GM12878 (cell line): ENCODE results near the gene OR8G5. TPM values are rescaled to one million over a fixed set of nuclear protein-coding genes. Genes with fewer than 3 reads are reported as not detected.

Experiments used
- ATAC-seq: fragments of 200-7000 bp; cut with Tn5 transposase; 3 replicates; pipeline ENCODE4 v1.9.1; 2020; ENCODE audit warnings: mild to moderate bottlenecking, moderate library complexity
- BruUV-seq: library from RNA; stranded (reverse); fragments of 400-500 nt; replicated peaks from 2 replicates; lab custom pipeline; 2021; lab: Mats Ljungman, UMichigan
- CTCF ChIA-PET: fragments of 300-600 bp; sonication (Branson Sonifier 250); formaldehyde crosslinking; extraction: SDS; loops from one replicate; lab custom pipeline; 2021; ENCODE audit warnings: inconsistent platforms; lab: Yijun Ruan, JAX
- POLR2A ChIA-PET: fragments of 350-600 bp; formaldehyde crosslinking; extraction: SDS; loops from one replicate; lab custom pipeline; 2021; ENCODE audit warnings: inconsistent platforms; lab: Charles Lee
- RAD21 ChIA-PET: fragments of 300-600 bp; sonication (Branson Sonifier 250); formaldehyde crosslinking; loops from one replicate; lab custom pipeline; 2023; ENCODE audit warnings: antibody characterized with exemption; ENCODE audit not compliant: unreplicated experiment; lab: Charles Lee
- SMC1A ChIA-PET: fragments of 300-600 bp; sonication (Branson Sonifier 250); formaldehyde crosslinking; loops from one replicate; lab custom pipeline; 2023; ENCODE audit not compliant: unreplicated experiment, uncharacterized antibody; lab: Charles Lee
- DNase-seq: peaks from one replicate; pipeline ENCODE4 v3.0.0-alpha.2; 2011; ENCODE audit warnings: low read depth, low spot score
- FAIRE-seq: peaks from 3 replicates; lab custom pipeline; 2011; peaks lifted over from hg19 to GRCh38; lab: Jason Lieb, UNC
- H2AFZ ChIP-seq: 2 replicates; pipeline ENCODE4 v1.6.0; 2011; ENCODE audit warnings: low read depth, low read length, control low read depth; ENCODE audit not compliant: control insufficient read depth
- H3K27ac ChIP-seq: 2 replicates; pipeline ENCODE4 v1.5.1; 2011; ENCODE audit warnings: control low read depth; ENCODE audit not compliant: control insufficient read depth, insufficient read depth
- H3K27me3 ChIP-seq, 2 experiments: replicated peaks in 1 of 2; 2 replicates each; pipeline versions ENCODE4 v1.6.0 to v1.6.1; 2011; ENCODE audit warnings: low read length in 1 of 2; ENCODE audit not compliant: control insufficient read depth in 2 of 2, insufficient read depth in 2 of 2
- H3K36me3 ChIP-seq, 2 experiments: 2 replicates each; pipeline ENCODE4 v1.5.1; 2011; ENCODE audit warnings: low read length in 1 of 2; ENCODE audit not compliant: control insufficient read depth in 2 of 2, insufficient read depth in 2 of 2
- H3K4me1 ChIP-seq: 2 replicates; pipeline ENCODE4 v1.6.1; 2011; ENCODE audit warnings: mild to moderate bottlenecking, low read length, moderate library complexity, mixed read lengths; ENCODE audit not compliant: control insufficient read depth, insufficient read depth
- H3K4me2 ChIP-seq: 2 replicates; pipeline ENCODE4 v1.6.0; 2011; ENCODE audit warnings: control low read depth; ENCODE audit not compliant: control insufficient read depth, insufficient read depth
- H3K4me3 ChIP-seq: fragments of 200-600 bp; sonication (generic); 2 replicates; pipeline ENCODE4 v1.5.1; 2016
- H3K79me2 ChIP-seq: 2 replicates; pipeline ENCODE4 v1.6.0; 2011; ENCODE audit warnings: low read length; ENCODE audit not compliant: control insufficient read depth, insufficient read depth
- H3K9ac ChIP-seq: 2 replicates; pipeline ENCODE4 v1.8.0; 2011; ENCODE audit warnings: low read length, control low read depth, mixed read lengths; ENCODE audit not compliant: control insufficient read depth, insufficient read depth
- H3K9me3 ChIP-seq: replicated peaks from 3 replicates; pipeline ENCODE4 v1.5.1; 2011; ENCODE audit warnings: mild to moderate bottlenecking, low read length; ENCODE audit not compliant: control insufficient read depth, insufficient read depth
- H4K20me1 ChIP-seq: 2 replicates; pipeline ENCODE4 v1.6.0; 2011; ENCODE audit not compliant: control insufficient read depth, insufficient read depth
- BCL3 ChIP-seq: IDR thresholded peaks from 2 replicates; pipeline ENCODE4 v1.6.1; 2011; ENCODE audit warnings: borderline replicate concordance, low read depth, mild to moderate bottlenecking, moderate library complexity, low read length; ENCODE audit not compliant: insufficient read depth, poor library complexity, severe bottlenecking
- BRCA1 ChIP-seq: IDR thresholded peaks from 2 replicates; pipeline ENCODE4 v1.6.1; 2011; ENCODE audit warnings: low read depth, low read length, improper control_type of control experiment
- CTCF ChIP-seq, 3 experiments: IDR thresholded peaks in 2 of 3; conservative IDR thresholded peaks in 1 of 3; 2 replicates each; pipeline ENCODE4 v1.5.1; 2011; ENCODE audit warnings: low read depth in 3 of 3, low read length in 3 of 3, mild to moderate bottlenecking in 3 of 3, control low read depth in 2 of 3, moderate library complexity in 2 of 3, inconsistent platforms in 1 of 3, mixed read lengths in 1 of 3; ENCODE audit not compliant: control insufficient read depth in 2 of 3, insufficient read depth in 1 of 3; ENCODE audit errors: extremely low read depth in 1 of 3
- HDGF ChIP-seq: fragments of 450-650 bp; IDR thresholded peaks from 2 replicates; pipeline ENCODE4 v1.6.1; 2016; ENCODE audit warnings: antibody characterized with exemption
- IRF4 ChIP-seq: IDR thresholded peaks from 2 replicates; pipeline ENCODE4 v1.6.1; 2011; ENCODE audit warnings: low read depth, low read length
- IRF5 ChIP-seq: fragments of 450-650 bp; IDR thresholded peaks from 2 replicates; pipeline ENCODE4 v1.6.1; 2017; ENCODE audit warnings: borderline replicate concordance
- MTA3 ChIP-seq: IDR thresholded peaks from 2 replicates; pipeline ENCODE4 v1.6.1; 2012; ENCODE audit warnings: low read length, inconsistent platforms, borderline replicate concordance
- PAX8 ChIP-seq: fragments of 450-650 bp; IDR thresholded peaks from 2 replicates; pipeline ENCODE4 v1.6.1; 2017; ENCODE audit warnings: mild to moderate bottlenecking, moderate library complexity
- POLR2AphosphoS2 ChIP-seq: IDR thresholded peaks from 2 replicates; pipeline ENCODE4 v1.6.1; 2011; ENCODE audit warnings: low read depth, mild to moderate bottlenecking, low read length, improper control_type of control experiment, moderate library complexity
- PRDM15 ChIP-seq: fragments of 450-650 bp; formaldehyde crosslinking; IDR thresholded peaks from 2 replicates; pipeline ENCODE4 v1.4.0; 2020; ENCODE audit warnings: mild to moderate bottlenecking, moderate library complexity
- TAF1 ChIP-seq: IDR thresholded peaks from 2 replicates; pipeline ENCODE4 v1.6.1; 2011; ENCODE audit warnings: mild to moderate bottlenecking, low read depth, low read length, borderline replicate concordance
- TARDBP ChIP-seq: IDR thresholded peaks from 2 replicates; pipeline ENCODE4 v1.6.1; 2016; ENCODE audit warnings: borderline replicate concordance
- YY1 ChIP-seq: IDR thresholded peaks from 2 replicates; pipeline ENCODE4 v1.6.1; 2011; ENCODE audit warnings: low read depth, mild to moderate bottlenecking, low read length
- in situ Hi-C: fragments of 300-500 bp; cut with MboI; formaldehyde crosslinking; loops from 9 replicates; pipeline ENCODE4 v1.14.3; 2018; ENCODE audit warnings: mixed read lengths
- intact Hi-C: fragments of 100-400 bp; cut with micrococcal nuclease; formaldehyde crosslinking; loops from one replicate; pipeline ENCODE4 v1.14.2; 2022; ENCODE audit not compliant: unreplicated experiment
- polyA plus RNA-seq, 11 experiments: library from polyadenylated mRNA; depleted of rRNA in 4 of 11; unstranded in 6 of 11; stranded (reverse) in 5 of 11; fragments of >200 nt; fragmentation: Nextera tagmentation in 4 of 11; fragmentation: Illumina TruSeq in 1 of 11; extraction: Ambion mirVana in 4 of 11; extraction: Trizol in 1 of 11; gene quantifications; 1 replicate in 1 of 11; 2 replicates in 10 of 11; pipeline versions ENCODE4 v1.2.1 to v1.2.3, GENCODE V29; 2011 to 2016; ENCODE audit warnings: inconsistent platforms in 2 of 11, missing spikeins in 2 of 11, low read depth in 1 of 11
- total RNA-seq, 4 experiments: library from RNA; depleted of rRNA in 3 of 4; stranded (reverse); fragments of >200 nt in 3 of 4; fragmentation: Illumina TruSeq in 1 of 4; extraction: Trizol in 1 of 4; gene quantifications; 2 replicates each; pipeline versions ENCODE4 v1.2.1 to v1.2.3, GENCODE V29; 2013 to 2021

OR8G5 gene
- total and polyA plus RNA-seq, 10 of the 15 experiments (the other 5 are each of a cell fraction or from before 2014, with no cell fraction given), result not detected

- Histone ChIP-seq H2AFZ (no peak overlapping the region), H3K27me3 (no peaks in the 10 kb centered on the region), H3K27ac (no peak overlapping the region), H3K9me3 (no peaks in the 10 kb centered on the region), H4K20me1 (no peaks in the 10 kb centered on the region), H3K36me3 (no peaks in the 10 kb centered on the region), H3K4me1 (no peaks in the 10 kb centered on the region), H3K4me2 (no peak overlapping the region), H3K4me3 (no peak overlapping the region), H3K79me2 (no peaks in the 10 kb centered on the region), H3K9ac (no peak overlapping the region)
- in situ Hi-C loops, result no loop called here
- RAD21 ChIA-PET, result no interaction called here
- TF ChIP-seq PRDM15 (CRISPR knock-in tag), result no peak
- TF ChIP-seq YY1, result no peak
- no peak for TF ChIP-seq CTCF (IDR thresholded peaks at IDR 0.05 in 2 of 3, conservative IDR thresholded peaks at IDR 0.05 in 1 of 3; ENCODE audit: control insufficient read depth in 2 of 3, extremely low read depth in 1 of 3, insufficient read depth in 1 of 3, low read depth in 3 of 3, low read length in 3 of 3)
- no peak for TF ChIP-seq IRF4
- no peak for TF ChIP-seq TAF1
- no peak for TF ChIP-seq BCL3
- no peak for TF ChIP-seq IRF5
- TF ChIP-seq PAX8, result no peak
- TF ChIP-seq MTA3, result no peak
- no peak for TF ChIP-seq BRCA1
- TF ChIP-seq TARDBP, result no peak
- no peak for TF ChIP-seq HDGF
- TF ChIP-seq POLR2AphosphoS2, result no peak
- ATAC-seq (no peak), FAIRE-seq (no peak), DNase-seq (no peak)
- SMC1A ChIA-PET, result no interaction called here
- POLR2A ChIA-PET, result no interaction called here
- BruUV-seq, result no TSS peak
- CTCF ChIA-PET, result no interaction called here
- intact Hi-C loops, result no loop called here
Observed at GRCh38 chr11:124311670-124312069, 55.5 kb downstream of the OR8G5 start.
